Measurements from ENCODE around the gene SUCO. TPM values are rescaled to one million over a fixed set of nuclear protein-coding genes. Genes with fewer than 3 reads are reported as not detected.
A peak's percentile ranks its signal among the peaks of the same experiment; 100 is the strongest.

Gene SUCO
- total RNA-seq, 2 experiments from 2014 or later: 22.8 TPM

DNA sequence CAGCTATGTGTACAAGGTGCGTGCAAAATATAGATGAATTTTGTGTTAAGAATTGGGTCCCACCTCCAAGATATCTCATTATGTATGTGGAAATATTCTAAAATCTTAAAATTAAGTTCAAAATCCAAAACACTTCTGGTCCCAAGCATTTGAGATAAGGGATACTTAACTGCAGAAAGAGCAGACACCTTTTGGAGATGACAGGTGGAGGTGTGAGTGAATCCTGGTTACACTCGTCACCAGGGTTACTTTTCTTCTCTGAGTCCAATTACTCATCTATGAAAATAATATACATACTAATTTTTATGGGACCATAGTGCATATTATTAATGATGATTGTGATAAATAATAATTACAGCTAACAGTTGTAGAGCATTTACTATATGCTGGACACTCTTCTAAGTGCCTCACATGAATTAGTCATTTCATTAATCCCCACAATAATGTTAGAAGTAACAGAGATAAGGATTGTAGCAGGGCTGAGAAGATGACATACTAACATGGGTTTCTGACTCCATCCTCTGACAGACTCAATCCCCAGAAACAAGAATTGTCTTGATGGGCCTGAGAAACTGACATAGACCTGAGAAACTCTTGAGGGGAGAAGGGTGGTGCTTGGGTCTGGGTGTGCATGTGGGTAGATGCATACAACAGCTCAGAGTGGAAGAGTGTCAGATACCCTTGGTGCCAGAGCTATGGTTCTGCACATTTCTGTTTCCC, 117.7 kb downstream of the SUCO start:
- H3K36me3 Mint-ChIP-seq (ENCODE audit: low read depth): no peaks in the 10 kb centered on the region
- peaks cover 53% of the 10 kb centered on the region for H3K4me1 Mint-ChIP-seq (ENCODE audit: low read depth)
- H3K9me3 Mint-ChIP-seq: peaks cover 3% of the 10 kb centered on the region
- intact Hi-C loops (cut with micrococcal nuclease): no loop called here
- ATAC-seq (peak; percentile 29), DNase-seq (no peak)
- no peak overlapping the region for H3K4me3 Mint-ChIP-seq
- POLR2A ChIA-PET: interaction anchor here (1.1 to 1.4 kb wide), 3 partner anchors 8 to 77 kb away, joined by 3 read pairs; partner anchors contain the start of gene FASLG
- CTCF ChIA-PET: interaction anchor here (1.4 kb wide), 1 partner anchor 95 kb away, joined by 3 read pairs; no protein-coding TSS in a partner anchor
- TF ChIP-seq, protein P1, sequence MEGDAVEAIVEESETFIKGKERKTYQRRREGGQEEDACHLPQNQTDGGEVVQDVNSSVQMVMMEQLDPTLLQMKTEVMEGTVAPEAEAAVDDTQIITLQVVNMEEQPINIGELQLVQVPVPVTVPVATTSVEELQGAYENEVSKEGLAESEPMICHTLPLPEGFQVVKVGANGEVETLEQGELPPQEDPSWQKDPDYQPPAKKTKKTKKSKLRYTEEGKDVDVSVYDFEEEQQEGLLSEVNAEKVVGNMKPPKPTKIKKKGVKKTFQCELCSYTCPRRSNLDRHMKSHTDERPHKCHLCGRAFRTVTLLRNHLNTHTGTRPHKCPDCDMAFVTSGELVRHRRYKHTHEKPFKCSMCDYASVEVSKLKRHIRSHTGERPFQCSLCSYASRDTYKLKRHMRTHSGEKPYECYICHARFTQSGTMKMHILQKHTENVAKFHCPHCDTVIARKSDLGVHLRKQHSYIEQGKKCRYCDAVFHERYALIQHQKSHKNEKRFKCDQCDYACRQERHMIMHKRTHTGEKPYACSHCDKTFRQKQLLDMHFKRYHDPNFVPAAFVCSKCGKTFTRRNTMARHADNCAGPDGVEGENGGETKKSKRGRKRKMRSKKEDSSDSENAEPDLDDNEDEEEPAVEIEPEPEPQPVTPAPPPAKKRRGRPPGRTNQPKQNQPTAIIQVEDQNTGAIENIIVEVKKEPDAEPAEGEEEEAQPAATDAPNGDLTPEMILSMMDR (IDR thresholded peaks at IDR 0.05): no peak
- peaks cover 15% of the 10 kb centered on the region for H3K27me3 Mint-ChIP-seq
- no peak overlapping the region for H3K27ac Mint-ChIP-seq

DNA sequence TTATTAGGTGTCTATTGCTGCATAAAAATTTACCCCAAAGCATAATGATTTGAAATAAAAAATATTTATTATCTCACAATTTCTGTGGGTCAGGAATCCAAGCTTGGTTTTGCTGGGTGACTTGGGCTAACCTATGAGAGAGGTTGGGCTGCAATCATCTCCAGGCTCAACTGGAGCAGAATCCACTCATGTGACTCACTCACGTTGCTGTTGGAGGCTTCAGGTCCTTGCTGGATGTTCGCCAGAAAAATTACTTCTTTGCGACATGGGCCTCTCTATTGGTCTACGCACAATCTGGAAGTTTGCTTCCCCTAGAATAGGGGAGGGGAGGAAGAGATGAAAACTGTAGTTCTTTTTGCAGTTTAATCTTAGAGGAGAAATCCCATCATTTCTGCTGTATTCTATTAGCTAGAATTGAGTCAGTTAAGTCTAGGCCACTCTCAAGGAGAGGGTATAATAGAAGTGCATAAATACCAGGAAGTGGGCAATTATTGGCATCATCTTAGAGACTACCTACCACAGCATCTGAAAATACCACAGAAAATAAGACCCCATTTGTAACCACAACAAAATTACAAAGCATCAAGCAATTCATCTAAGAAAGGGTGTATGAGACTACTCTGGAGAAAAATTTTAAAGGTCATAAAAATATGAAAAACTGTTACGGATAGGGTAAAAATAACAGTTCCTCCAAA, 120.2 kb downstream of the SUCO start:
- no peak for DNase-seq
- intact Hi-C loops (cut with micrococcal nuclease): no loop called here
- ATAC-seq: no peak
- TF ChIP-seq, protein P1 (IDR thresholded peaks at IDR 0.05): no peak
- Mint-ChIP-seq H3K27me3 (peaks cover 19% of the 10 kb centered on the region), H3K27ac (no peak overlapping the region), H3K4me1 (ENCODE audit: low read depth) (peaks cover 34% of the 10 kb centered on the region), H3K9me3 (peaks cover 3% of the 10 kb centered on the region), H3K36me3 (ENCODE audit: low read depth) (no peaks in the 10 kb centered on the region), H3K4me3 (no peak overlapping the region)
- ChIA-PET CTCF (interaction anchor here (2.1 kb wide), 1 partner anchor 64 kb away, joined by 5 read pairs; no protein-coding TSS in a partner anchor), POLR2A (interaction anchor here (1.2 kb wide), 1 partner anchor 11 kb away, joined by 4 read pairs; no protein-coding TSS in a partner anchor)

DNA sequence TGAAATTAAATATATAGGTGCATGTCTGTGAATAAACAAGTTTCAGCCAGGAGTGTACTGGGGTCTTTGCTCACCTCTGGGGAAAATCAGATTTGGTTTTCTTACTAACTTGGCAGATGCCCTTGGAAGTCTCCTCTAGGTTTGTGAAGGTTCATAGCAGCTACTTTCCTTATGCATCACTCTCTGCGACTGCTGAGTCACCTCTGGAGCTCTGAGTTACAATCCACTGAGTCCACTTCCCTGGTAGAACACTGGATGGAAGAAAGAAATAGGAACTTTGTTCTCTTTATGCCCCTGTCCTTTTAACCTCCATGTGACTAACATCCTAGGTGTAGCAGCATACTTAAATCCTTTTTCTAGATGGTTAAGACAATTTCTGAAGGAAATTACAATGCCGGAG, 121.6 kb downstream of the SUCO start:
- no peak overlapping the region for H3K4me3 Mint-ChIP-seq
- CTCF ChIA-PET: interaction anchor here (1.1 to 1.4 kb wide), 2 partner anchors 44 to 65 kb away, joined by 4 to 5 read pairs; no protein-coding TSS in a partner anchor
- H3K27me3 Mint-ChIP-seq: peaks cover 19% of the 10 kb centered on the region
- H3K27ac Mint-ChIP-seq: no peak overlapping the region
- POLR2A ChIA-PET: interaction anchor here (0.6 to 1.1 kb wide), 3 partner anchors 11 to 15 kb away, joined by 3 to 5 read pairs (median 3); no protein-coding TSS in a partner anchor
- TF ChIP-seq, protein P1 (IDR thresholded peaks at IDR 0.05): no peak
- peaks cover 3% of the 10 kb centered on the region for H3K9me3 Mint-ChIP-seq
- intact Hi-C loops (cut with micrococcal nuclease): no loop called here
- no peaks in the 10 kb centered on the region for H3K36me3 Mint-ChIP-seq (ENCODE audit: low read depth)
- DNase-seq: peak; percentile 46
- no peak for ATAC-seq
- peaks cover 45% of the 10 kb centered on the region for H3K4me1 Mint-ChIP-seq (ENCODE audit: low read depth)

DNA sequence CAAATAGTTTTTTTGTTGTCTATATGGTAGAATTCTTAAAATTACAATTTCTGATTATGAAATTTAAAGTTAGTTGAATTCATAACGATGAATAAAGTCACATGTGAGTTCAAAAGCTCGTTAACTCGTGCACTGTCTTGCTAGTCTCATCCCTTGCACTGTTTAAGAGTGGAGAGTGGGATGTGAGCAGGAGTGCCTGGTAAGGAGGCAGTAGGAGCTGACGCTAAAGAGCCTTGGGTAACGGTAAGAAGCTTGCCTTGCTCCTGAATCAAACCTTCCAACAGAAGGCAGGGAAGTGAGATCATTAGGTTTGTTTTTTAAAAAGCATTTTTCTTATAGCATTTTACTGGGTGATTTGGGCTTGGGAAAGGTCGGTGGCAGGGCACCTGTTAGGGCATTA, 123.6 kb downstream of the SUCO start:
- Mint-ChIP-seq H3K27ac (no peak overlapping the region), H3K9me3 (peaks cover 3% of the 10 kb centered on the region), H3K27me3 (peaks cover 18% of the 10 kb centered on the region), H3K36me3 (ENCODE audit: low read depth) (peaks cover 17% of the 10 kb centered on the region), H3K4me1 (ENCODE audit: low read depth) (peaks cover 59% of the 10 kb centered on the region), H3K4me3 (no peak overlapping the region)
- POLR2A ChIA-PET: interaction anchor here (1.0 kb wide), 1 partner anchor 17 kb away, joined by 4 read pairs; no protein-coding TSS in a partner anchor
- ATAC-seq: no peak
- TF ChIP-seq, protein P1 (IDR thresholded peaks at IDR 0.05): no peak
- intact Hi-C loops (cut with micrococcal nuclease): no loop called here
- no peak for DNase-seq
- CTCF ChIA-PET: no interaction called here
